ENCODE data around the gene LHCGR. TPM values are rescaled to one million over a fixed set of nuclear protein-coding genes. Genes with fewer than 3 reads are reported as not detected.

LHCGR gene
- total RNA-seq, 1 donor from 2014 or later = 0.13 TPM

- Mint-ChIP-seq H3K4me1 (peaks cover 17% of the 10 kb centered on the region), H3K36me3 (no peaks in the 10 kb centered on the region), H3K27ac (no peak overlapping the region), H3K4me3 (no peak overlapping the region), H3K27me3 (ENCODE audit: low read depth) (no peaks in the 10 kb centered on the region), H3K9me3 (no peaks in the 10 kb centered on the region)
- DNase-seq (ENCODE audit: low spot score in 2 of 2, unreplicated experiment in 2 of 2) = no peak
- TF ChIP-seq CTCF (IDR thresholded peaks at IDR 0.05; ENCODE audit: unreplicated experiment) = no peak
Observed at GRCh38 chr2:48696881-48697280, 58.6 kb downstream of the LHCGR start.

DNA sequence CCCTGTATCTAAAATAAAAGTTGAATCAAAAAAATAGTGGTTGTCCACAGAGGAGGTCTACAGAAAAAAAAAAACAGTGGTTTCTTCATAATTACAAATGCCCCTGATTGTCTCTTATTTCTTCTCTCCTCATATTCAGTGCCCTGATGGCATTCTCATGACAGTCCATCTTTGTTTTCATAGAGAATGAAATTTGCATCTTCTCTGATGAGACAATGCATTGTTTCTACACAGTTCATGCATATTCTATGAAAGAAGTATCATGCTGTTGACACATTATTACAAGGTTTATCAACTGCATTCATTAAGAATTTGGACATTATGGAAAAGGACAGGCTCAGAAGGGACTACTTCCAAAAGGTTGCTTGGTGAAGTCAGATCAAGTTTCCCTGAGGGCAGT, 59.5 kb downstream of the LHCGR start:
- Mint-ChIP-seq H3K9me3 (no peaks in the 10 kb centered on the region), H3K27me3 (ENCODE audit: low read depth) (no peaks in the 10 kb centered on the region), H3K4me1 (peaks cover 17% of the 10 kb centered on the region), H3K36me3 (no peaks in the 10 kb centered on the region), H3K4me3 (no peak overlapping the region), H3K27ac (no peak overlapping the region)
- TF ChIP-seq CTCF (IDR thresholded peaks at IDR 0.05; ENCODE audit: unreplicated experiment) = no peak
- no peak for DNase-seq (ENCODE audit: low spot score in 2 of 2, unreplicated experiment in 2 of 2)

DNA sequence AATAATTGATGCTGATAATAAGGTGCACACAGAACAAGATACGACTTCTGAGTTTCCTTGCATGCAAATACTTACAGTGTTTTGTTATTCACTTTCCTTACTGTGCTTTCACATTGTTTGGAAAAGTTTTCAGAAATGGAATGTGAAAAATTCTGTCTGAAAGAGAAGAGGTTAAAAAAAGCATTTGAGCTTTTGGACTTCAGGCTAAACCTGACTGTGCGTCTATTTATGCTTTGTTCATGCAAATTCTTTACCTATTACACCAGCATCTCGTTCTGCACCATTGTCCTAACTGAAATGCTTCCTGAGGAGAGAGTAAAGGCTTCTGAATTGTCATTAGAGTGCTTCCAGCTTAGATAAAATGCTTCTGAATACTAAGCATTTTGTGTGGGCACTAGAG, 61.4 kb downstream of the LHCGR start:
- no peaks in the 10 kb centered on the region for H3K27me3 Mint-ChIP-seq (ENCODE audit: low read depth)
- TF ChIP-seq CTCF (IDR thresholded peaks at IDR 0.05; ENCODE audit: unreplicated experiment) = no peak
- peaks cover 17% of the 10 kb centered on the region for H3K4me1 Mint-ChIP-seq
- H3K27ac Mint-ChIP-seq = peak overlapping the region; percentile 20
- H3K9me3 Mint-ChIP-seq = no peaks in the 10 kb centered on the region
- no peaks in the 10 kb centered on the region for H3K36me3 Mint-ChIP-seq
- no peak for DNase-seq (ENCODE audit: low spot score in 2 of 2, unreplicated experiment in 2 of 2)
- H3K4me3 Mint-ChIP-seq = no peak overlapping the region

DNA sequence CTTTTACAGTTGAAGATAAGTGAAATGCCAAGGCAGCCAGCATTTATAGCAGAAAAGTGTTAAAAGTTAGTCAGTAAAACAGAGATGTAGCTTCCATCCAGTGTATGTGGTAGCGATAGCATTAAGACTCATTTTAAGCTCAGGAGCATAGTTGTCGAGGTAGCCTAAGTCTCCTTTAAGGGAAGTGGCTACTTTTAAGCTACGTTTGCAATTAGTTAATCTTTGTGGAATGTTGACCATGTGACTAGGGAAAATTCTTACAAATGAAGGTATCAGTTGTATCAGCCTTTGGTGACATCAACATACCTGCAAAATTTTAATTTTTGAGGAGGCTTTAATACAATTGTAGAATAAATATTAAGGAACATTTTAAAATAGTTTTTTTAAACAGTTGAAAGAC, 61.9 kb downstream of the LHCGR start:
- Mint-ChIP-seq H3K9me3 (no peaks in the 10 kb centered on the region), H3K36me3 (no peaks in the 10 kb centered on the region), H3K27me3 (ENCODE audit: low read depth) (no peaks in the 10 kb centered on the region), H3K4me1 (peaks cover 17% of the 10 kb centered on the region), H3K27ac (no peak overlapping the region), H3K4me3 (no peak overlapping the region)
- no peak for DNase-seq (ENCODE audit: low spot score in 2 of 2, unreplicated experiment in 2 of 2)
- TF ChIP-seq CTCF (IDR thresholded peaks at IDR 0.05; ENCODE audit: unreplicated experiment) = no peak

DNA sequence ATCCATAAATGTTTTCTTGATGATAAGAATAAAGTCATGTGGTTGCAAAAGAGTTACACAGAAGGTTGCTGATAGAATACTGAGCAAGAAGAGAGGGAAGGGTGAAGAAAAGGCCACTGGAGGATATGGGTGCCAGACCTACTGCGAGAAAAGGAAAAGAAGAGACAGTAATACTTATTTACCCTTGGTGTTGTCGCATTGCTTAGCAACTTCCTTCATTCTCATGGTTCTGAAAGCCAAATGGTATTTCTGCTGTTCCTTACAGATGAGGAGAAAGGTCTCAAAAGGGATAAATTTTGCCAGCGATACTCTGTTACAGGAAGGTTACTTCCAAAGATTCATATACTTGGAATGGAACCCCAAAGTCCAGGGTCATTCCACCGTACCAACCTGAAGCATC, 62.5 kb downstream of the LHCGR start:
- Mint-ChIP-seq H3K9me3 (no peaks in the 10 kb centered on the region), H3K27me3 (ENCODE audit: low read depth) (no peaks in the 10 kb centered on the region), H3K4me3 (no peak overlapping the region), H3K36me3 (no peaks in the 10 kb centered on the region), H3K4me1 (peaks cover 17% of the 10 kb centered on the region), H3K27ac (no peak overlapping the region)
- no peak for DNase-seq (ENCODE audit: low spot score in 2 of 2, unreplicated experiment in 2 of 2)
- no peak for TF ChIP-seq CTCF (IDR thresholded peaks at IDR 0.05; ENCODE audit: unreplicated experiment)
